GM12878 (cell line): ENCODE measurements around the gene UNC119B. TPM values are rescaled to one million over a fixed set of nuclear protein-coding genes. Genes with fewer than 3 reads are reported as not detected.

Experiments used
- BACH1 ChIP-seq: fragments of 450-650 bp; IDR thresholded peaks from 2 replicates; pipeline ENCODE4 v1.6.1; 2017; ENCODE audit warnings: mild to moderate bottlenecking, borderline replicate concordance
- CBFB ChIP-seq: IDR thresholded peaks from 2 replicates; pipeline ENCODE4 v1.6.1; 2016; ENCODE audit warnings: antibody characterized with exemption, low read depth
- CREM ChIP-seq: IDR thresholded peaks from 2 replicates; pipeline ENCODE4 v1.6.1; 2014; ENCODE audit warnings: antibody characterized with exemption, low read depth
- DPF2 ChIP-seq: fragments of 450-650 bp; IDR thresholded peaks from 2 replicates; pipeline ENCODE4 v1.6.1; 2017; ENCODE audit warnings: mild to moderate bottlenecking
- EZH2 ChIP-seq: IDR thresholded peaks from 2 replicates; pipeline ENCODE4 v1.6.1; 2012; ENCODE audit warnings: low read depth, mild to moderate bottlenecking, control low read depth, inconsistent platforms, low read length, borderline replicate concordance; ENCODE audit not compliant: control insufficient read depth
- IKZF1 ChIP-seq: fragments of 450-650 bp; conservative IDR thresholded peaks from 2 replicates; pipeline ENCODE4 v1.6.1; 2017; ENCODE audit warnings: antibody characterized with exemption, mild to moderate bottlenecking
- KAT2A ChIP-seq: conservative IDR thresholded peaks from 2 replicates; pipeline ENCODE4 v1.6.1; 2011; ENCODE audit warnings: low read depth, low read length; ENCODE audit not compliant: control insufficient read depth
- MEF2A ChIP-seq: IDR thresholded peaks from 2 replicates; pipeline ENCODE4 v1.6.1; 2011; ENCODE audit warnings: low read depth, mild to moderate bottlenecking, low read length, moderate library complexity; ENCODE audit not compliant: insufficient read depth
- NFYB ChIP-seq: IDR thresholded peaks from 2 replicates; pipeline ENCODE4 v1.6.1; 2011; ENCODE audit warnings: low read depth, mild to moderate bottlenecking, low read length, improper control_type of control experiment, moderate library complexity; ENCODE audit not compliant: insufficient read depth
- NR2F1 ChIP-seq: fragments of 450-650 bp; conservative IDR thresholded peaks from 2 replicates; pipeline ENCODE4 v1.6.1; 2017; ENCODE audit warnings: mild to moderate bottlenecking
- PML ChIP-seq: IDR thresholded peaks from 2 replicates; pipeline ENCODE4 v1.6.1; 2012; ENCODE audit warnings: low read length, inconsistent platforms
- POLR2A ChIP-seq: IDR thresholded peaks from 2 replicates; pipeline ENCODE4 v1.6.1; 2011; ENCODE audit warnings: low read depth, mild to moderate bottlenecking, low read length
- POLR2AphosphoS2 ChIP-seq: IDR thresholded peaks from 2 replicates; pipeline ENCODE4 v1.6.1; 2011; ENCODE audit warnings: low read depth, mild to moderate bottlenecking, low read length, improper control_type of control experiment, moderate library complexity
- POU2F2 ChIP-seq: IDR thresholded peaks from 3 replicates; pipeline ENCODE4 v1.6.1; 2011; ENCODE audit warnings: low read depth, mild to moderate bottlenecking, low read length, borderline replicate concordance
- SMARCA5 ChIP-seq: fragments of 450-650 bp; IDR thresholded peaks from 2 replicates; pipeline ENCODE4 v1.6.1; 2017; ENCODE audit warnings: mild to moderate bottlenecking
- SP1 ChIP-seq: IDR thresholded peaks from one replicate; pipeline ENCODE4 v1.6.1; 2011; ENCODE audit warnings: low read depth, low read length
- SRF ChIP-seq, 2 experiments: IDR thresholded peaks; 2 replicates each; pipeline ENCODE4 v1.6.1; 2011; ENCODE audit warnings: low read depth in 2 of 2, low read length in 2 of 2, mild to moderate bottlenecking in 1 of 2, moderate library complexity in 1 of 2
- YY1 ChIP-seq: IDR thresholded peaks from 2 replicates; pipeline ENCODE4 v1.6.1; 2011; ENCODE audit warnings: low read depth, mild to moderate bottlenecking, low read length
- ZSCAN29 ChIP-seq: fragments of 450-650 bp; IDR thresholded peaks from 2 replicates; pipeline ENCODE4 v1.6.1; 2017; ENCODE audit warnings: mild to moderate bottlenecking, moderate library complexity
- polyA plus RNA-seq, 11 experiments: library from polyadenylated mRNA; depleted of rRNA in 4 of 11; unstranded in 6 of 11; stranded (reverse) in 5 of 11; fragments of >200 nt; fragmentation: Nextera tagmentation in 4 of 11; fragmentation: Illumina TruSeq in 1 of 11; extraction: Ambion mirVana in 4 of 11; extraction: Trizol in 1 of 11; gene quantifications; 1 replicate in 1 of 11; 2 replicates in 10 of 11; pipeline versions ENCODE4 v1.2.1 to v1.2.3, GENCODE V29; 2011 to 2016; ENCODE audit warnings: inconsistent platforms in 2 of 11, missing spikeins in 2 of 11, low read depth in 1 of 11
- total RNA-seq, 4 experiments: library from RNA; depleted of rRNA in 3 of 4; stranded (reverse); fragments of >200 nt in 3 of 4; fragmentation: Illumina TruSeq in 1 of 4; extraction: Trizol in 1 of 4; gene quantifications; 2 replicates each; pipeline versions ENCODE4 v1.2.1 to v1.2.3, GENCODE V29; 2013 to 2021
- TF ChIP-seq, protein P1 (sequence below): fragments of 450-650 bp; conservative IDR thresholded peaks from 2 replicates; pipeline ENCODE4 v1.6.1; 2017; ENCODE audit warnings: mild to moderate bottlenecking, moderate library complexity
- TF ChIP-seq, protein P2 (sequence below): fragments of 450-650 bp; IDR thresholded peaks from 2 replicates; pipeline ENCODE4 v1.6.1; 2016; ENCODE audit warnings: mild to moderate bottlenecking
- TF ChIP-seq, protein P3 (sequence below): fragments of 450-650 bp; formaldehyde crosslinking; IDR thresholded peaks from 2 replicates; pipeline ENCODE4 v1.4.0; 2022; ENCODE audit warnings: mild to moderate bottlenecking, moderate library complexity
- TF ChIP-seq, protein P4 (sequence below): fragments of 450-650 bp; IDR thresholded peaks from 2 replicates; pipeline ENCODE4 v1.6.1; 2017; ENCODE audit warnings: antibody characterized with exemption, mild to moderate bottlenecking, moderate library complexity

The UNC119B gene
- total and polyA plus RNA-seq, 10 of the 15 experiments (the other 5 are each of a cell fraction or from before 2014, with no cell fraction given): 4.3 to 31.5 (median 10.5) TPM

DNA sequence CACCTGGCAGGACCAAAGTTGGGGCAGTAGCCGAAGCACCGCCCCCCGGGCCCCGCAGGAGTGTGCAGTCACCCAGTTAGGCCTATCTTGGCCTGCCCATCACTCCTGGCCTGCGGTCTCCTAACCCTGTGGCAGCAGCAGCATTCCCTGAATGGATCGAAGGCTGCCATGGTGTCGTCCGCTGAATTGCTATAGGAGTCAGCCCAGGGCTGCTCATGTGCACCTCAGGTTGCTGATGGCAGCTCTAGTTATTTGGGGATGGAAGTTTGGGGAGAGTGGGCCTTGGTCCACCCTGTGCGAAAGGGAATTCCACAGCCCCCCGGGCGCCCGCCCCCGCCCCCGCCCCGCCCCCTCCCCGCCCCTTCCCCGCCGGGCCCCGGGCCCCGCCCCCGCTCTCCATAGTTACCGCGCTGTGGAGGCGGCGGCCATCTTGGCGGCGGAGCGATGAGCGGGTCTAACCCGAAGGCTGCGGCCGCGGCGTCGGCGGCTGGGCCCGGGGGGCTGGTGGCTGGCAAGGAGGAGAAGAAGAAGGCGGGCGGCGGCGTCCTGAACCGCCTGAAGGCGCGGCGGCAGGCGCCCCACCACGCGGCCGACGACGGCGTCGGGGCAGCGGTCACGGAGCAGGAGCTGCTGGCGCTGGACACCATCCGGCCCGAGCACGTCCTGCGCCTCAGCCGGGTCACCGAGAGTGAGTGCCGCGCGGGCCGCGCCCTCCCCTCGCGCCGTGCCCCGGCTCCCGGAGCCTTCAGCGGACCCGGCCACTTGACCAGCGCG, at the start of gene UNC119B (continued):
- TF ChIP-seq SMARCA5: peak; percentile 75; the same call in 1 of the 2 replicates
- peak; percentile 55; the same call in 1 of the 2 replicates for TF ChIP-seq POLR2AphosphoS2
- TF ChIP-seq, protein P1, sequence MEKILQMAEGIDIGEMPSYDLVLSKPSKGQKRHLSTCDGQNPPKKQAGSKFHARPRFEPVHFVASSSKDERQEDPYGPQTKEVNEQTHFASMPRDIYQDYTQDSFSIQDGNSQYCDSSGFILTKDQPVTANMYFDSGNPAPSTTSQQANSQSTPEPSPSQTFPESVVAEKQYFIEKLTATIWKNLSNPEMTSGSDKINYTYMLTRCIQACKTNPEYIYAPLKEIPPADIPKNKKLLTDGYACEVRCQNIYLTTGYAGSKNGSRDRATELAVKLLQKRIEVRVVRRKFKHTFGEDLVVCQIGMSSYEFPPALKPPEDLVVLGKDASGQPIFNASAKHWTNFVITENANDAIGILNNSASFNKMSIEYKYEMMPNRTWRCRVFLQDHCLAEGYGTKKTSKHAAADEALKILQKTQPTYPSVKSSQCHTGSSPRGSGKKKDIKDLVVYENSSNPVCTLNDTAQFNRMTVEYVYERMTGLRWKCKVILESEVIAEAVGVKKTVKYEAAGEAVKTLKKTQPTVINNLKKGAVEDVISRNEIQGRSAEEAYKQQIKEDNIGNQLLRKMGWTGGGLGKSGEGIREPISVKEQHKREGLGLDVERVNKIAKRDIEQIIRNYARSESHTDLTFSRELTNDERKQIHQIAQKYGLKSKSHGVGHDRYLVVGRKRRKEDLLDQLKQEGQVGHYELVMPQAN: peak; percentile 93
- peak; percentile 75 for TF ChIP-seq DPF2
- peak; percentile 38 for TF ChIP-seq SP1
- TF ChIP-seq, protein P2, sequence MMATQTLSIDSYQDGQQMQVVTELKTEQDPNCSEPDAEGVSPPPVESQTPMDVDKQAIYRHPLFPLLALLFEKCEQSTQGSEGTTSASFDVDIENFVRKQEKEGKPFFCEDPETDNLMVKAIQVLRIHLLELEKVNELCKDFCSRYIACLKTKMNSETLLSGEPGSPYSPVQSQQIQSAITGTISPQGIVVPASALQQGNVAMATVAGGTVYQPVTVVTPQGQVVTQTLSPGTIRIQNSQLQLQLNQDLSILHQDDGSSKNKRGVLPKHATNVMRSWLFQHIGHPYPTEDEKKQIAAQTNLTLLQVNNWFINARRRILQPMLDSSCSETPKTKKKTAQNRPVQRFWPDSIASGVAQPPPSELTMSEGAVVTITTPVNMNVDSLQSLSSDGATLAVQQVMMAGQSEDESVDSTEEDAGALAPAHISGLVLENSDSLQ: peak; percentile 41; the same call in 1 of the 2 replicates
- 0 out of 2 replicates have a peak, but pooled peaks have one; percentile 43 for TF ChIP-seq ZSCAN29
- TF ChIP-seq EZH2: no peak
- TF ChIP-seq YY1: peak; percentile 96
- TF ChIP-seq CREM: no peak
- TF ChIP-seq IKZF1: peak; percentile 85
- TF ChIP-seq SRF (IDR thresholded peaks at IDR 0.05; ENCODE audit: low read depth in 2 of 2, low read length in 2 of 2): 0 out of 4 replicates have a peak, but pooled peaks of 1 of the 2 experiments have one; percentile 25
- TF ChIP-seq POU2F2: no peak
- TF ChIP-seq CBFB: no peak
- TF ChIP-seq POLR2A: peak; percentile 79
- TF ChIP-seq BACH1: peak; percentile 72
- TF ChIP-seq, protein P3, sequence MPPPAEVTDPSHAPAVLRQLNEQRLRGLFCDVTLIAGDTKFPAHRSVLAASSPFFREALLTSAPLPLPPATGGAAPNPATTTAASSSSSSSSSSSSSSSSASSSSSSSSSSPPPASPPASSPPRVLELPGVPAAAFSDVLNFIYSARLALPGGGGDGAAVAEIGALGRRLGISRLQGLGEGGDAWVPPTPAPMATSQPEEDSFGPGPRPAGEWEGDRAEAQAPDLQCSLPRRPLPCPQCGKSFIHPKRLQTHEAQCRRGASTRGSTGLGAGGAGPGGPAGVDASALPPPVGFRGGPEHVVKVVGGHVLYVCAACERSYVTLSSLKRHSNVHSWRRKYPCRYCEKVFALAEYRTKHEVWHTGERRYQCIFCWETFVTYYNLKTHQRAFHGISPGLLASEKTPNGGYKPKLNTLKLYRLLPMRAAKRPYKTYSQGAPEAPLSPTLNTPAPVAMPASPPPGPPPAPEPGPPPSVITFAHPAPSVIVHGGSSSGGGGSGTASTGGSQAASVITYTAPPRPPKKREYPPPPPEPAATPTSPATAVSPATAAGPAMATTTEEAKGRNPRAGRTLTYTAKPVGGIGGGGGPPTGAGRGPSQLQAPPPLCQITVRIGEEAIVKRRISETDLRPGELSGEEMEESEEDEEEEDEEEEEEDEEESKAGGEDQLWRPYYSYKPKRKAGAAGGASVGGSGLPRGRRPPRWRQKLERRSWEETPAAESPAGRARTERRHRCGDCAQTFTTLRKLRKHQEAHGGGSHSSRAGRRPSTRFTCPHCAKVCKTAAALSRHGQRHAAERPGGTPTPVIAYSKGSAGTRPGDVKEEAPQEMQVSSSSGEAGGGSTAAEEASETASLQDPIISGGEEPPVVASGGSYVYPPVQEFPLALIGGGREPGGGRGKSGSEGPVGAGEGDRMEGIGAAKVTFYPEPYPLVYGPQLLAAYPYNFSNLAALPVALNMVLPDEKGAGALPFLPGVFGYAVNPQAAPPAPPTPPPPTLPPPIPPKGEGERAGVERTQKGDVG (CRISPR knock-in tag): no peak
- TF ChIP-seq NFYB: no peak
- TF ChIP-seq PML: no peak
- TF ChIP-seq MEF2A: no peak
- TF ChIP-seq KAT2A: no peak
- TF ChIP-seq, protein P4, sequence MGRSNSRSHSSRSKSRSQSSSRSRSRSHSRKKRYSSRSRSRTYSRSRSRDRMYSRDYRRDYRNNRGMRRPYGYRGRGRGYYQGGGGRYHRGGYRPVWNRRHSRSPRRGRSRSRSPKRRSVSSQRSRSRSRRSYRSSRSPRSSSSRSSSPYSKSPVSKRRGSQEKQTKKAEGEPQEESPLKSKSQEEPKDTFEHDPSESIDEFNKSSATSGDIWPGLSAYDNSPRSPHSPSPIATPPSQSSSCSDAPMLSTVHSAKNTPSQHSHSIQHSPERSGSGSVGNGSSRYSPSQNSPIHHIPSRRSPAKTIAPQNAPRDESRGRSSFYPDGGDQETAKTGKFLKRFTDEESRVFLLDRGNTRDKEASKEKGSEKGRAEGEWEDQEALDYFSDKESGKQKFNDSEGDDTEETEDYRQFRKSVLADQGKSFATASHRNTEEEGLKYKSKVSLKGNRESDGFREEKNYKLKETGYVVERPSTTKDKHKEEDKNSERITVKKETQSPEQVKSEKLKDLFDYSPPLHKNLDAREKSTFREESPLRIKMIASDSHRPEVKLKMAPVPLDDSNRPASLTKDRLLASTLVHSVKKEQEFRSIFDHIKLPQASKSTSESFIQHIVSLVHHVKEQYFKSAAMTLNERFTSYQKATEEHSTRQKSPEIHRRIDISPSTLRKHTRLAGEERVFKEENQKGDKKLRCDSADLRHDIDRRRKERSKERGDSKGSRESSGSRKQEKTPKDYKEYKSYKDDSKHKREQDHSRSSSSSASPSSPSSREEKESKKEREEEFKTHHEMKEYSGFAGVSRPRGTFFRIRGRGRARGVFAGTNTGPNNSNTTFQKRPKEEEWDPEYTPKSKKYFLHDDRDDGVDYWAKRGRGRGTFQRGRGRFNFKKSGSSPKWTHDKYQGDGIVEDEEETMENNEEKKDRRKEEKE: no peak
- peak; percentile 62 for TF ChIP-seq NR2F1
